GM12892 (cell line): ENCODE data around the gene DRC7.

Experiments
- POLR2A ChIP-seq: IDR thresholded peaks from 2 replicates; pipeline ENCODE4 v1.6.1; 2011; ENCODE audit warnings: low read depth, low read length, control low read depth
- POLR2AphosphoS5 ChIP-seq: IDR thresholded peaks from 2 replicates; pipeline ENCODE4 v1.6.1; 2011; ENCODE audit warnings: low read depth, low read length, control low read depth

GRCh38 chr16:57666353-57667047, 28.1 kb upstream of the DRC7 start:
- no peak for TF ChIP-seq POLR2AphosphoS5
- no peak for TF ChIP-seq POLR2A
